GM18526 (cell line): Measurements from ENCODE around the gene METTL15.
A peak's percentile ranks its signal among the peaks of the same experiment; 100 is the strongest.

Experiments used
- POLR2A ChIP-seq: IDR thresholded peaks from 3 replicates; pipeline ENCODE4 v1.6.1; 2011; ENCODE audit not compliant: insufficient read length; ENCODE audit errors: extremely low read depth

The METTL15 gene

GRCh38 chr11:28107750-28108618 lies at the start of gene METTL15, which contains the start of gene KIF18A:
Gene METTL15, plus strand, starts transcription at chr11:28108388. Its CDS starts 4,947 bp downstream, at chr11:28113335.
Gene KIF18A, minus strand, starts transcription at chr11:28108156. Its CDS starts 10,209 bp downstream, at chr11:28097947.
- TF ChIP-seq POLR2A: peak; percentile 73

DNA sequence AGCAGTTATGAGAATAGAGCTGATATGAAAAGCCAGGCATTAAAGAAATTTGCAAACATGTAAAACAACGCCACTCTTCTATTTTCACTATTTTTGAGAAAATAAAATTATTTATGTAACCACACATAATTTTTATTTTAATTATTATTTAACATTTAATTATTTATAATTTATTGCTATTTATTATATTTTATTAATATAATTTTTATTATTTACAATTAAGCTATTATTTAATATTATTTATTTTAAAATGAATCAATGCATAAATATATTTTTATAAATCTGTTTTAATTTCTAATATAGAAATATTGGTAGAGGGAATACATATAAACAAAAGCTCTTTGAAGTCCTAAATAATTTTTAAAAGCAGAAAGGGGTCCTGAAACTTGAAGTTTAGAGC lies 36.9 kb upstream of the METTL15 start:
- TF ChIP-seq POLR2A: no peak

GRCh38 chr11:28072321-28072720 lies 35.9 kb upstream of the METTL15 start:
- no peak for TF ChIP-seq POLR2A

- TF ChIP-seq POLR2A: no peak
Measured at GRCh38 chr11:28077521-28077920, 30.7 kb upstream of the METTL15 start.

GRCh38 chr11:28083118-28083517 lies 25.1 kb upstream of the METTL15 start:
- TF ChIP-seq POLR2A: no peak

GRCh38 chr11:28086569-28086968 lies 21.6 kb upstream of the METTL15 start:
- TF ChIP-seq POLR2A: no peak

GRCh38 chr11:28089378-28089777 lies 18.8 kb upstream of the METTL15 start:
- no peak for TF ChIP-seq POLR2A

- TF ChIP-seq POLR2A: no peak
Measured at GRCh38 chr11:28090052-28090749, 18.0 kb upstream of the METTL15 start.

DNA sequence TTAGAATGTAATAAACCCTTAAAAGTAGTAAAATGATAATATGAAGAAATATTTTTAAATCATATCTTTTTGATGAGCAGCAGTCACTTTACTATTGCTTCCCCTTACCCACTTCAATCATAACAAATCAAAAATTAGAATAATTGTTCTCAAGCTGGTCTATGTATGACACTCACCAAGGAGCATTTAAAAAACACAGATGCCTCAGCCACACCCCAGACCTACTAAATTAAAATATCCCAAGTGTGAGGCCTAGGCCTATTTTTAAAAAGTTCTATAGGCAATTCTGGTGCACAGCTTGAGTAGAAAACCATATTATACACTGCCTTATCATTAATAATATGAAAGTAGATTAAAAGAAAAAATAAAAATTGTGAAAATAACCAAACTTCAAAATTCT lies 15.4 kb upstream of the METTL15 start:
- TF ChIP-seq POLR2A: no peak

GRCh38 chr11:28098257-28098656 lies 9.9 kb upstream of the METTL15 start:
- no peak for TF ChIP-seq POLR2A

GRCh38 chr11:28099715-28100114 lies 8.5 kb upstream of the METTL15 start:
- TF ChIP-seq POLR2A: no peak

- TF ChIP-seq POLR2A: no peak
Measured at GRCh38 chr11:28100665-28101064, 7.5 kb upstream of the METTL15 start.

- no peak for TF ChIP-seq POLR2A
Measured at GRCh38 chr11:28104425-28104824, 3.8 kb upstream of the METTL15 start.

DNA sequence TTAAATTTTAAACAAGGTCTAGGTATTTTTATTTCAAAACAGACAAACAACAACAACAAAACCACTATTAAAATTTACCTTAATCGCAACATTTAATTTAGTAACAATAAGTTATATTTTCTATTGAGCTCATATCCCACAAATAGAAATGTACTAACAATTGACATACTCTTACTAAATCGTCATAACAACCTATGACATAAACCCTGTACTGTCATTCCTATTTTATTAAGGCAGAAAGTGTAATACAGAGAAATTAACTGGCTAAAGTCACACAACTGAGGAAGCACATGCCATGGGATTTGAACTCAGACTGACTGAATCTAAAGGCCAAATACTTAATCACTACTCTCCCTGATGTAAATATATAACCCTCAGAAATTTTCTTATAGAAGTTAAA lies 3.2 kb upstream of the METTL15 start:
- no peak for TF ChIP-seq POLR2A

DNA sequence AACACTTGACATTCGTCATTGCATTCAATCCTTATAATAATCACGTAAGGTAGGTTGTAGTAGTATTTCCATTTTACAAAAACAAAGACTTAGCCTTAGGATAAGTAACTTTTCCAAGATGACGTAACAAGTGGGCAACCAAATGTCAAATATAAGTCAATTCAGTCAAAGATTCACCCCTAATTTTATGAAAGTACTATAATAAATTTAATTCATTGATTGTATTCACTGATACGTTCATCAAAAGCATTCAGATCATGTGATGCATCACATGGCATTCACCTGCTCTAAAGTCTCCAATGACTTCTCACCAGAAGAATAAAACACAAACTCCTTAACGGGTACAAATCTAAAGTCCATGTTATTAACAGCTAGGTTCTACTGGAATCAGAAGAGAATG lies 2.3 kb upstream of the METTL15 start:
- no peak for TF ChIP-seq POLR2A

DNA sequence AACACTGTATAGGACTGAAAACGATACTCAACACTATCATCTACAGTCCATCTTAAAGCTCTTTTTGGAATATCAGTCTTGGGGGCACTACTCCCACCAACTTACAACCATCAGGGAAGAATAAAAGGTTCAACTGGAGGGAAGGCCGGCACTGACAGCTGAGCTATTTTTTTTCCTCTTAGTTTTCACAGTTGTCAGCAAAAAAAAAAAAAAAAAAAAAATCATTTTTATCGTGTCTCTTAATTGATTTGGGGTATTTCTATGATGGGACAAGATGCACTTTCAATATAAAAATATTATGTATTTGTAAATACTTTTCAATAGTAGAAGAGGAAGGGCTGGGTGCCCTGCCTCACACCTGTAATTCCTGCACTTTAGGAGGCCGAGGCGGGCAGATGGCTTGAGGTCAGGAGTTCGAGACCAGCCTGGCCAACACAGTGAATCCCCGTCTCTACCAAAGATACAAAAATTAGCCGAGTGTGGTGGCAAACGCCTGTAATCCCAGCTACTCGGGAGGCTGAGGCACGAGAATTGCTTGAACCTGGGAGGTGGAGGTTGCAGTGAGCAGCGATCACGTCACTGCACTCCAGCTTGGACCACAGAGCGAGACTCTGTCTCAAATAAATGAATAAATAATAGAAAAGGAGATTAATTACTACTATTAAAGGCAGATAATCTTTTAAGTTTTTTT lies 1.7 kb upstream of the METTL15 start:
- no peak for TF ChIP-seq POLR2A
